Skeletal muscle satellite cell (primary cell): Measurements from ENCODE around the gene THAP12.
"Not testable (repeated sequence)": the region's sequence is repeated elsewhere in the genome, so short reads cannot be mapped to it uniquely, and the experiment has no call there.

ENCODE experiments used
- H3K27me3 ChIP-seq: 2 replicates; pipeline ENCODE4 v1.7.0; 2013; ENCODE audit warnings: low read length; ENCODE audit not compliant: control insufficient read depth, insufficient read depth
- H3K36me3 ChIP-seq: 2 replicates; pipeline ENCODE4 v1.7.0; 2013; ENCODE audit warnings: mild to moderate bottlenecking, control low read depth, low read length; ENCODE audit not compliant: insufficient read depth
- H3K4me1 ChIP-seq: 2 replicates; pipeline ENCODE4 v1.7.0; 2013; ENCODE audit warnings: low read length; ENCODE audit not compliant: control insufficient read depth, insufficient read depth
- H3K4me2 ChIP-seq: 2 replicates; pipeline ENCODE4 v1.7.0; 2013; ENCODE audit warnings: mild to moderate bottlenecking, low read length
- H3K4me3 ChIP-seq: 2 replicates; pipeline ENCODE4 v1.7.0; 2013; ENCODE audit warnings: low read length
- H3K9ac ChIP-seq: 2 replicates; pipeline ENCODE4 v1.7.0; 2013; ENCODE audit warnings: mild to moderate bottlenecking, low read depth, low read length, moderate library complexity
- H3K9me3 ChIP-seq: replicated peaks from 2 replicates; pipeline ENCODE4 v1.7.0; 2013; ENCODE audit warnings: mild to moderate bottlenecking, control low read depth, low read length

THAP12 gene

DNA sequence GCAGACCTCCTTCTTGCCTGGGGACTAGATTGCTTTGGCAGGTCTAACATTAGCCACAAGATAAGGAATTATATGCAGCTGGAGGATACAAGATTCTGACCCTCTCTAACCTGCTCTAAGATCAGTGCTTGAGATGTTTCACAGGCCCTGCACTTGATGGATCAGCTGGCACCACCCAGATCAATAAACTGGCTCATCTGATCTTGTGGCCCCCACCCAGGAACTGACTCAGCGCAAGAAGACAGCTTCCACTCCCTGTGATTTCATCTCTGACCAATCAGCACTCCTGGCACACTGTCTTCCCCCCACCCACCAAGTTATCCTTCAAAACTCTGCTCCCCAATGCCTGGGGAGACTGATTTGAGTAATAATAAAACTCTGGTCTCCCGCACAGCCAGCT is 57.6 kb downstream of the THAP12 start:
- H3K9me3 ChIP-seq, H3K4me1 ChIP-seq, H3K9ac ChIP-seq, H3K4me3 ChIP-seq, H3K4me2 ChIP-seq, H3K36me3 ChIP-seq: not testable (repeated sequence)
- peaks cover 63% of the 10 kb centered on the region for H3K27me3 ChIP-seq

DNA sequence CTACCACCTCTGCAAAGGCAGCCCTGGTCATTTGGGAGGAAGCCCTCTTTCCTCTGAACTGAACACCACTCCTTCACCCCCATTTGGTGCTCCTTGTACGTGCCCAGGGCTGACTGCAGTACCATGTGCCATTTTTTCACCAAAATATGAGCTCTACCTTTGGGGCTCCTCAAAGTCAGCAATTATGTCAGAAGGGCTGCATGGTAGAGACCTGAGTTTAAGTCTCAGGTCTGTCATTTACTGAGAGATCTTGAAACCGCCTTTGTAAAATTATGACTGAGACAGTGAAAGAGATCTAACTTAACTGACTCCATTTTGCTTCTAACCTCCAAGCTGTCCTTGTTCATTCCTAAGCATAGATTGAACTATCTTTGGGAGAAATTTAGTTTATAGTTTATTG is 58.0 kb downstream of the THAP12 start:
- H3K4me3 ChIP-seq, result no peak overlapping the region
- no peak overlapping the region for H3K4me2 ChIP-seq
- peaks cover 59% of the 10 kb centered on the region for H3K27me3 ChIP-seq
- no peaks in the 10 kb centered on the region for H3K4me1 ChIP-seq
- no peak overlapping the region for H3K9ac ChIP-seq
- no peaks in the 10 kb centered on the region for H3K36me3 ChIP-seq
- no peaks in the 10 kb centered on the region for H3K9me3 ChIP-seq

DNA sequence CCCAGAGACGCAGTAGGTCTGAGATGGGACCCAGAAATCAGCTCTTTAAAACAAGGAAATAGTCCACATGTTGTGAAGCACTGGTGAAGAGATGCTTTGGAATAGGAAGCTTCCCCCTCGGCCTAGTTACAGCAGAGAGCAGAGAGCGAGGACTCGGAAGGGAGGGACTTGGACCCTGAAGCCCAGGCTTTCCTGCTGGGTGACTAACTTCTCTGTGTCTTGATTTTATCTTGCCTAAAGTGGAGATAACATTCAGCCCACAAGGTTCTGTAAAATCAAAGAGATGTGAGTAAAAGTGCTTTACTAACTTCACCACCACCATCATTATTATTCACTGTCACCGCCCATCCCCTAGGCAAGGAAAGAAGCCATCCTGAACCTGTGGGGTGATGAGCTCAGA is 58.4 kb downstream of the THAP12 start:
- Histone ChIP-seq H3K9me3 (no peaks in the 10 kb centered on the region), H3K4me3 (no peak overlapping the region), H3K27me3 (peaks cover 59% of the 10 kb centered on the region), H3K4me1 (no peaks in the 10 kb centered on the region), H3K9ac (no peak overlapping the region), H3K36me3 (no peaks in the 10 kb centered on the region), H3K4me2 (no peak overlapping the region)

DNA sequence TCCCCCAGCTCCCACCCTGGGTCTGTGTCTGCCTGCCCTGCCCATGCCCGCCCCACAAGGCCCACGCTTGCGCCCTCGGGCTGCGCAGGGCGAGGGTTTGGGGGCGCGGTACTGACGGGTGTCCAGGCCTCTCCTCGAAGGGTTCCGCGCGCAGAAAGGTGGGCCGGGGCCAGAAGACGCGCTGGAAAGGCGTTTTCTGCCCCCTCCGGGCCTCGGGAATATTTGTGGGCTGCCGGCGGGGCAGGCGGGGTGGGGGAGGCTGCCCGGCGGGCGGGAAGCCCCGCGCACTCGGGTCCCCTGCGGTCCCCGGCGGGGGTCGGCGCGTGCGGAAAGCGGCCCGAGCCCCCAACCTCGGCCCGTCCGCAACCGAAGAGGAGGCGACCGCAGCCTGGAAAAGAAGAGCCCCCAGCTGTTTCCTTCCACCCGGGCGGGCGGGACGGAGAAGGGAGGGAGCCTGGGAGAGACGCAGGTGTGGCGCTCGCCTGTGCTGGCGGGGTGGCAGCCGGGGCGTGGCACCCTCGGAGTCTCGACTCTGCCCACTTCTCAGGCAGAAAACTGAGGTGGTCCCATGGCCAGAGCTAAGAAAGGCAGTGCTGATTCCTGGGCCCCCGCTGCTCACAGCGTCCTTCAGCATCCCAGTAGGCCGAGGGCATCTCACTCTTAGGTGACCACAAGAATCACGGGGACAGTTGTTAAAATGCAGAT is 59.0 kb downstream of the THAP12 start:
- Histone ChIP-seq H3K9me3 (no peaks in the 10 kb centered on the region), H3K27me3 (peaks cover 59% of the 10 kb centered on the region), H3K9ac (no peak overlapping the region), H3K4me1 (no peaks in the 10 kb centered on the region), H3K36me3 (no peaks in the 10 kb centered on the region), H3K4me3 (no peak overlapping the region), H3K4me2 (no peak overlapping the region)

DNA sequence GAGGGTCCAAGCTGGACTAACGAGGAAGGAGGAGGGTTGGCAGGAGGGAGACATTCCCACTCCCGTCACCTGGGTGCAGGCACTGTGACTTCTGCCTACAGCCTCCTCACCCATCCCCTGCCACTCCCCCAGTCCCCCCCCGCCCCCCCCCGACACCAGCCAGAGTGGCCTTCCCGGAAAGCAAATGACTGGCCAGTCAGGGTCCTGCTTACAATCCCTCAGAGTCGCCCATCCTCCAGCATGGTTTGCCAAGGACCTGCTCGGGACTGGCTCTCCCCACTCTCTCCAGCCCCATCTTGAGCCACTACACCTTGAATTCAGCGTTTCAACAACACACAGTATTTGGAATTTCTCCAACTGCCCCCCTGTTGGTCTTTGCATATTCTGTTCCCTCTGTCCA is 59.6 kb downstream of the THAP12 start:
- peaks cover 63% of the 10 kb centered on the region for H3K27me3 ChIP-seq
- no peak overlapping the region for H3K4me3 ChIP-seq
- H3K36me3 ChIP-seq, result no peaks in the 10 kb centered on the region
- H3K9me3 ChIP-seq, result no peaks in the 10 kb centered on the region
- no peak overlapping the region for H3K9ac ChIP-seq
- no peak overlapping the region for H3K4me2 ChIP-seq
- H3K4me1 ChIP-seq, result no peaks in the 10 kb centered on the region

DNA sequence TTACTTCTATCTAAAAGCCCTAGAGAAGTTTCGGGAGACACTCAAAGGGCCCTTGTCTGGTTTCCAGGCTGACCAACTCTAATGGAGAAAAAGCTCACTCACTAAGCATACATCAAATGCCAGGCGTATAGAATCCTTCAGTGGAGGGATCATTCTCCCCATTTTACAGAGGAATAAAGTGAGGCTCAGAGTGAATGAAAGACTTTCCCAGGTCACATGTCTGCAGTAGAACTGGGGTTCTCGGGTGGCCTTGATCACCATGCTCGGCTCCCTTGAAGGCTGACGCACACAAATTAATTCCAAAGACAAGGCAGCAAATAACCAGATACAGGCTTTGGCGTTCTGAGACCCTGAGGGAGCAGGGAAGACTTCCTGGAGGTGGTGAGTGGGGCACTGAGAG is 60.0 kb downstream of the THAP12 start:
- Histone ChIP-seq H3K36me3 (no peaks in the 10 kb centered on the region), H3K27me3 (peaks cover 59% of the 10 kb centered on the region), H3K9me3 (no peaks in the 10 kb centered on the region), H3K4me3 (no peak overlapping the region), H3K9ac (no peak overlapping the region), H3K4me2 (no peak overlapping the region), H3K4me1 (no peaks in the 10 kb centered on the region)

DNA sequence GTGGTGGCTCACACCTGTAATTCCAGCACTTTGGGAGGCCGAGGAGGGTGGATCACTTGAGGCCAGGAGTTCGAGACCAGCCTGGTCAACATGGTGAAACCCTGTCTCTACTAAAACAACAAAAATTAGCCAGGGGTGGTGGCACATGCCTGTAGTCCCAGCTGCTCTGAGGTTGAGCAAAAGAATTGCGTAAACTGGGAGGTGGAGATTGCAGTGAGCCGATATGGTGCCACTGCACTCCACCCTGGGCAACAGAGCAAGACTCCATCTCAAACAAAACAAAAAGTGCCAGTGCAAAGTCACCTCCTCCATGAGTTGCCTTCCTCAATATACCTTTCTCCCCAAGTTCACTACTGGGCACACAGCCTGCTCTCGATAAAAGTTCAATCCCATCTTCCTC is 61.1 kb downstream of the THAP12 start:
- peaks cover 58% of the 10 kb centered on the region for H3K27me3 ChIP-seq
- not testable (repeated sequence) for H3K9ac ChIP-seq, H3K36me3 ChIP-seq, H3K4me2 ChIP-seq, H3K4me1 ChIP-seq, H3K4me3 ChIP-seq, H3K9me3 ChIP-seq

DNA sequence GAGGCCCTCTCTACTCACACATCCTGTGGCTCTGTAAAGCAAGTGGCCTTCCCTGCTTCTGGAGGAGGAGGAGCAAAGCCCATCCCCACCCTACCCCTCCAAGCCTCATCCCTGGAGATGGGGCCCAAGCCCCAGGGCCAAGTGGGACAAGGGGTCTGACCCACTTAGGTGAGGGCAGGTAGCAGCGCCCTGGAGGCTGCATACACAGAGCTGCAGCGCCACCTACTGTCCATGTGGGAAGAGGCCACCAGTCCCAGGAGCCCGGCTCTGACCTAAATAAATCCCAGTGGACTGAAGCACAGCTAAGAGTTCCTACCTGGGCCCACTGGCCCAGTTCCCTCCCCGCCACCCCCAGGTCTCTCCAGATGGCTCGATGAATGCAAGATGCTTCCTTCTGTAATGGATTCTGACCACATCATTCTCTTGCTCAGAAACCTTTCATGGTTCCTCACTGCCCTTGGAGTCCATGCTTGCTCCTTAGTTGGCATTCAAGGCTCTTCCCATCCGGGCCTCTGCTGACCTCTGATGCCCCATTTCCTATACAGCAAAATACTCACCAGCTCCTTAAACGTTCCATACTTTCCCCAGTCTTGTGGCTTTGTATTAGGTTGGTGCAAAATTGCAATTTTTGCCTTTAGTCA is 62.1 kb downstream of the THAP12 start:
- Histone ChIP-seq H3K9me3 (no peaks in the 10 kb centered on the region), H3K4me2 (no peak overlapping the region), H3K4me3 (no peak overlapping the region), H3K36me3 (no peaks in the 10 kb centered on the region), H3K9ac (no peak overlapping the region), H3K4me1 (no peaks in the 10 kb centered on the region), H3K27me3 (peaks cover 65% of the 10 kb centered on the region)

DNA sequence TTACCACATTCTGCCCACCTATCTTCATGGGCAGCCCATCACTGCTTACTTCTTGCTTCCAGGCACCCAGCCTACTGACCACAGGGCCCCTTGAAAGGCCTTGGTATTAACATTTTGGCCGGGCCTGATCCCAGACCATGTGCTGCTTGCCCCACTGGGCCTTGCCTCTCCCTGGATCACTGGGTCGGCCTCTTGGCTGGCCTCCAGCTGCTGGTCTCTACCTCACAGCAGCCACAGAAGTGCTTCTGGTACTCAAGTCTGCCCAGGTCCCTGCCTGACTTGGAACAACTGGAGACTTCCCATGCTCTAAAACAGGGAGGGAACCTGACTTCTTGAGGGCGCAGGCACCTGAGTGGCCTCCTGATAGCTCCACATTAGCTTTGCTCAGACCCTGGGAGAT is 63.6 kb downstream of the THAP12 start:
- no peak overlapping the region for H3K4me3 ChIP-seq
- H3K9me3 ChIP-seq, result no peaks in the 10 kb centered on the region
- no peak overlapping the region for H3K4me2 ChIP-seq
- H3K4me1 ChIP-seq, result no peaks in the 10 kb centered on the region
- H3K27me3 ChIP-seq, result peaks cover 68% of the 10 kb centered on the region
- H3K9ac ChIP-seq, result no peak overlapping the region
- H3K36me3 ChIP-seq, result no peaks in the 10 kb centered on the region

DNA sequence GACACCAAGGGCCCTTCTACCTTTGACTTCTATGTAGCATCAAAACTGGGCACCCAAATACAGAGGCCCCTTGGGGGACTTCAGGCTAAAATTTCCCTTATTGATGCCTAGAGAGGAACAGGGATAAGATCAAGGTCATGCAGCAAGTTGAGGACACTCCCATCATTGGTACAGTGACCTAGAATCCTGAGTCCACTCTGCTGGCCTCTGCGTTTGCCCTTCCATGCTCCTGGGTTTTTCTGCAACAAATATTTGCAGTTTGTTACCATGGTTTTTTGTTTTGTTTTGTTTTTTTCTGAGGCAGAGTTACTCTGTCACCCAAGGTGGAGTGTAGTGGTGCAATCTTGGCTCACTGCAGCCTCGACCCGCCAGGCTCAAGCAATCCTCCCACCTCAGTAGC is 64.2 kb downstream of the THAP12 start:
- Histone ChIP-seq H3K9me3 (no peaks in the 10 kb centered on the region), H3K9ac (no peak overlapping the region), H3K4me1 (no peaks in the 10 kb centered on the region), H3K4me2 (no peak overlapping the region), H3K27me3 (peaks cover 67% of the 10 kb centered on the region), H3K4me3 (no peak overlapping the region), H3K36me3 (no peaks in the 10 kb centered on the region)

DNA sequence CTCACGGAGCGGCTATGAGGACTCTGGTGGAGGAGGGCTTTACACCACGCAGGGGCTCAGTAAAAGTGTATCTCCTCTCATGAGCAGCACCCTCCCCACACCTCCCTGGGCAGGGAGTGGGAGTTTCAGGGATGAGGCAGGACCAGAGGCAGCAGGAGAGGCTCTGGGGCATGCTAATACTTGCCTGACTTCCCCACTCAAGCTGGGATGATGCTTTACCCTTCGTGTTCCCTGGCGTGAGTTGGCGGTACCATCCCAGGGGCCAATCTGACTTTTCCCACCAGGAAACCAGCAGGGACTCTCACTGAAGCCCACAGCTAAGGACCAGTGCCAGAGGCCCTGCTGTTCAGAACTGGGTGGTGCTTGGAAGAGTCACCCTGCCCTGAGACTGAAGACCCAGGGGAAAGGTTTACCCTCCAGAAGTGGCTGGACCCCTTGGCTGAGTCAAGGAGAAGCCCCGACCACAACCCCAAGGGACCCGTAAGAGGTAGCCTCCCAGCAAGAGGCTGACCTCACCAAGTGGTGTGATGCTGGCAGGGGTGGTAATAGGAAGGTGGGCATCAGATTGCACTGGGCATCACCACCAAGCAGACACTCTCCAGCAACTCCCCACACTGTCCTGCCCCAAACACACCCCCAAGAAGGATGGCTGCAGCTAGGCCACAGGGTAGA is 65.6 kb downstream of the THAP12 start:
- no peaks in the 10 kb centered on the region for H3K4me1 ChIP-seq
- no peaks in the 10 kb centered on the region for H3K36me3 ChIP-seq
- H3K4me3 ChIP-seq, result no peak overlapping the region
- H3K9me3 ChIP-seq, result no peaks in the 10 kb centered on the region
- H3K9ac ChIP-seq, result no peak overlapping the region
- H3K27me3 ChIP-seq, result peaks cover 67% of the 10 kb centered on the region
- H3K4me2 ChIP-seq, result no peak overlapping the region

DNA sequence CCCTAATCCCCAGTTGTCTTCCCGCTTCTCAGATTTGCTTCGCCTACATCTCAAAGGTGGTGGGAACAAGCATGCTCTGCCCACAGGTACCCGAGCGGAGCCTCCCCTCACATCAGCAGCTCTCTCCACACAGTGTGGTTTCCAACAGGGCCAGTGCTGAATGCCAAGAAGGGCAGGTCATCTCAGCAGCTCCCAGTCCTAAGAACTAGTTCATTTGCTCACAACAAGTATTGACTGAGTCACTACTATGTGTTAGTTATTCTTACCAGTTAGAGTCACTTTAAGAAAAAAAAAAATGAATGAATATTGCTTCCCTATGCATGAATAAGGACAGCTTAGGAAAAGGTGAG is 66.2 kb downstream of the THAP12 start:
- H3K4me1 ChIP-seq, result no peaks in the 10 kb centered on the region
- no peak overlapping the region for H3K9ac ChIP-seq
- H3K4me2 ChIP-seq, result no peak overlapping the region
- H3K27me3 ChIP-seq, result peaks cover 70% of the 10 kb centered on the region
- no peaks in the 10 kb centered on the region for H3K36me3 ChIP-seq
- no peaks in the 10 kb centered on the region for H3K9me3 ChIP-seq
- no peak overlapping the region for H3K4me3 ChIP-seq
